ENCODE results near the gene MBD6. TPM values are rescaled to one million over a fixed set of nuclear protein-coding genes. Genes with fewer than 3 reads are reported as not detected.

Gene MBD6
- total and polyA plus RNA-seq, 2 of the 13 experiments (the other 11 are each of a cell fraction or from before 2014, with no cell fraction given): 4.1 to 5.9 TPM

DNA sequence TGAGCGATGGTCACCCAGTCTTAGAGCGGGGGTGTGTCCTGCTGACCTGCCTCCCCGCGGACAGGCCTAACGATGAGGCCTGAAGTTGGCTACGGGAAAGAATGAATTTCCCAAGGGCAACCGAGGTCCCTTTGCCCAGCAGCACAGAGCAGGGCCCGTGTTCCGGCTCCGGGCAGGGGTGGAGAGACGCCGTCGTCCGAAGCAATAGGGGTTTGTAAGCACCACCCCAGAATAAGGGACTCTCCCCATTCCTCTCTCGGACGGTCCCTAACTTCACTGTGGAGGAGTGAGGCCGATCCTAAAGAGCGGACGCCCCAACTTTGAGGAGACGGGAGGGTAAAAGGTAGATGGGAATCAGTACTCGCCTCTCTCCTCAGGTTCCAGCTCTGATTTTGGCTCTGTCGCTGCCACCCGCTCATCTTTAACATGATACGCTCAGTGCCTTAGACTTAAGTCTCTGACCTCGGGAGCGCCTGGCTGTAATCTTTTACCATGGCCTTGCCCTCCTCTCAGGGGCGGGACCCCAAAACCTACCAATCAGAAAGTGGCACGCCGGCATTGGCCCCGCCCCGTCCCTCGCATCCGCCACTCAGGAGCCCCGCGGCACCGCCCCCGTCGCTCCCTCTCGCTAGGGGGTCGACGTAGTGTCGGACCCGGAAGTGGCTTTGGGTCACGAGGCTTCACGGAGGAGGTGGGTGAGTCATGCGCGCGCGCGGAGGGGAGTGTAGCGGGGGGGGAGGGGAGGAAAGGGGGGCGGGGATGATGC lies 2.4 kb upstream of the MBD6 start, which contains the start of gene DDIT3 (continued):
- TF ChIP-seq RORA (CRISPR knock-in tag; IDR thresholded peaks at IDR 0.05): no peak; the same call in 1 of the 2 replicates
- TF ChIP-seq ZNF619 (CRISPR knock-in tag; IDR thresholded peaks at IDR 0.05): no peak; the same call in 1 of the 2 replicates
- TF ChIP-seq MTA1 (CRISPR knock-in tag; IDR thresholded peaks at IDR 0.05; ENCODE audit: borderline replicate concordance): no peak
- 0 out of 2 replicates have a peak, but pooled peaks have one; percentile 7 for TF ChIP-seq CENPT (CRISPR knock-in tag; IDR thresholded peaks at IDR 0.05; ENCODE audit: low read depth)
- peak; percentile 45; the same call in 1 of the 2 replicates for TF ChIP-seq ZFP90 (CRISPR knock-in tag; IDR thresholded peaks at IDR 0.05; ENCODE audit: borderline replicate concordance)
- no peak for TF ChIP-seq HMGA1 (CRISPR knock-in tag; conservative IDR thresholded peaks at IDR 0.05)
- TF ChIP-seq, protein P1, sequence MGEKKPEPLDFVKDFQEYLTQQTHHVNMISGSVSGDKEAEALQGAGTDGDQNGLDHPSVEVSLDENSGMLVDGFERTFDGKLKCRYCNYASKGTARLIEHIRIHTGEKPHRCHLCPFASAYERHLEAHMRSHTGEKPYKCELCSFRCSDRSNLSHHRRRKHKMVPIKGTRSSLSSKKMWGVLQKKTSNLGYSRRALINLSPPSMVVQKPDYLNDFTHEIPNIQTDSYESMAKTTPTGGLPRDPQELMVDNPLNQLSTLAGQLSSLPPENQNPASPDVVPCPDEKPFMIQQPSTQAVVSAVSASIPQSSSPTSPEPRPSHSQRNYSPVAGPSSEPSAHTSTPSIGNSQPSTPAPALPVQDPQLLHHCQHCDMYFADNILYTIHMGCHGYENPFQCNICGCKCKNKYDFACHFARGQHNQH (CRISPR knock-in tag; IDR thresholded peaks at IDR 0.05): peak; percentile 37; the same call in 1 of the 2 replicates
- TF ChIP-seq, protein P2, sequence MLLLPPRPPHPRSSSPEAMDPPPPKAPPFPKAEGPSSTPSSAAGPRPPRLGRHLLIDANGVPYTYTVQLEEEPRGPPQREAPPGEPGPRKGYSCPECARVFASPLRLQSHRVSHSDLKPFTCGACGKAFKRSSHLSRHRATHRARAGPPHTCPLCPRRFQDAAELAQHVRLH (CRISPR knock-in tag; IDR thresholded peaks at IDR 0.05; ENCODE audit: borderline replicate concordance, low read depth): peak; percentile 74
- TF ChIP-seq, protein P3, sequence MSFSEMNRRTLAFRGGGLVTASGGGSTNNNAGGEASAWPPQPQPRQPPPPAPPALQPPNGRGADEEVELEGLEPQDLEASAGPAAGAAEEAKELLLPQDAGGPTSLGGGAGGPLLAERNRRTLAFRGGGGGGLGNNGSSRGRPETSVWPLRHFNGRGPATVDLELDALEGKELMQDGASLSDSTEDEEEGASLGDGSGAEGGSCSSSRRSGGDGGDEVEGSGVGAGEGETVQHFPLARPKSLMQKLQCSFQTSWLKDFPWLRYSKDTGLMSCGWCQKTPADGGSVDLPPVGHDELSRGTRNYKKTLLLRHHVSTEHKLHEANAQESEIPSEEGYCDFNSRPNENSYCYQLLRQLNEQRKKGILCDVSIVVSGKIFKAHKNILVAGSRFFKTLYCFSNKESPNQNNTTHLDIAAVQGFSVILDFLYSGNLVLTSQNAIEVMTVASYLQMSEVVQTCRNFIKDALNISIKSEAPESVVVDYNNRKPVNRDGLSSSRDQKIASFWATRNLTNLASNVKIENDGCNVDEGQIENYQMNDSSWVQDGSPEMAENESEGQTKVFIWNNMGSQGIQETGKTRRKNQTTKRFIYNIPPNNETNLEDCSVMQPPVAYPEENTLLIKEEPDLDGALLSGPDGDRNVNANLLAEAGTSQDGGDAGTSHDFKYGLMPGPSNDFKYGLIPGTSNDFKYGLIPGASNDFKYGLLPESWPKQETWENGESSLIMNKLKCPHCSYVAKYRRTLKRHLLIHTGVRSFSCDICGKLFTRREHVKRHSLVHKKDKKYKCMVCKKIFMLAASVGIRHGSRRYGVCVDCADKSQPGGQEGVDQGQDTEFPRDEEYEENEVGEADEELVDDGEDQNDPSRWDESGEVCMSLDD (CRISPR knock-in tag; IDR thresholded peaks at IDR 0.05; ENCODE audit: borderline replicate concordance): no peak
- 0 out of 2 replicates have a peak, but pooled peaks have one; percentile 27 for TF ChIP-seq ZFP1 (CRISPR knock-in tag; IDR thresholded peaks at IDR 0.05)
- 0 out of 2 replicates have a peak, but pooled peaks have one; percentile 47 for TF ChIP-seq SALL1 (CRISPR knock-in tag; IDR thresholded peaks at IDR 0.05)
- TF ChIP-seq ZNF251 (CRISPR knock-in tag; IDR thresholded peaks at IDR 0.05): 0 out of 2 replicates have a peak, but pooled peaks have one; percentile 65
- peak; percentile 44; the same call in 1 of the 2 replicates for TF ChIP-seq ONECUT2 (CRISPR knock-in tag; IDR thresholded peaks at IDR 0.05)
- 0 out of 2 replicates have a peak, but pooled peaks have one; percentile 58 for TF ChIP-seq ZNF788 (CRISPR knock-in tag; IDR thresholded peaks at IDR 0.05; ENCODE audit: borderline replicate concordance)
- TF ChIP-seq ZNF768 (CRISPR knock-in tag; IDR thresholded peaks at IDR 0.05): peak; percentile 8; the same call in 1 of the 2 replicates
- TF ChIP-seq, protein P4, sequence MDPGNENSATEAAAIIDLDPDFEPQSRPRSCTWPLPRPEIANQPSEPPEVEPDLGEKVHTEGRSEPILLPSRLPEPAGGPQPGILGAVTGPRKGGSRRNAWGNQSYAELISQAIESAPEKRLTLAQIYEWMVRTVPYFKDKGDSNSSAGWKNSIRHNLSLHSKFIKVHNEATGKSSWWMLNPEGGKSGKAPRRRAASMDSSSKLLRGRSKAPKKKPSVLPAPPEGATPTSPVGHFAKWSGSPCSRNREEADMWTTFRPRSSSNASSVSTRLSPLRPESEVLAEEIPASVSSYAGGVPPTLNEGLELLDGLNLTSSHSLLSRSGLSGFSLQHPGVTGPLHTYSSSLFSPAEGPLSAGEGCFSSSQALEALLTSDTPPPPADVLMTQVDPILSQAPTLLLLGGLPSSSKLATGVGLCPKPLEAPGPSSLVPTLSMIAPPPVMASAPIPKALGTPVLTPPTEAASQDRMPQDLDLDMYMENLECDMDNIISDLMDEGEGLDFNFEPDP (CRISPR knock-in tag; conservative IDR thresholded peaks at IDR 0.05): 0 out of 2 replicates have a peak, but pooled peaks have one; percentile 91
- TF ChIP-seq ZNF607 (CRISPR knock-in tag; IDR thresholded peaks at IDR 0.05; ENCODE audit: borderline replicate concordance): 0 out of 2 replicates have a peak, but pooled peaks have one; percentile 12
- no peak for TF ChIP-seq ZC3H4 (CRISPR knock-in tag; IDR thresholded peaks at IDR 0.05; ENCODE audit: borderline replicate concordance)
- TF ChIP-seq, protein P5, sequence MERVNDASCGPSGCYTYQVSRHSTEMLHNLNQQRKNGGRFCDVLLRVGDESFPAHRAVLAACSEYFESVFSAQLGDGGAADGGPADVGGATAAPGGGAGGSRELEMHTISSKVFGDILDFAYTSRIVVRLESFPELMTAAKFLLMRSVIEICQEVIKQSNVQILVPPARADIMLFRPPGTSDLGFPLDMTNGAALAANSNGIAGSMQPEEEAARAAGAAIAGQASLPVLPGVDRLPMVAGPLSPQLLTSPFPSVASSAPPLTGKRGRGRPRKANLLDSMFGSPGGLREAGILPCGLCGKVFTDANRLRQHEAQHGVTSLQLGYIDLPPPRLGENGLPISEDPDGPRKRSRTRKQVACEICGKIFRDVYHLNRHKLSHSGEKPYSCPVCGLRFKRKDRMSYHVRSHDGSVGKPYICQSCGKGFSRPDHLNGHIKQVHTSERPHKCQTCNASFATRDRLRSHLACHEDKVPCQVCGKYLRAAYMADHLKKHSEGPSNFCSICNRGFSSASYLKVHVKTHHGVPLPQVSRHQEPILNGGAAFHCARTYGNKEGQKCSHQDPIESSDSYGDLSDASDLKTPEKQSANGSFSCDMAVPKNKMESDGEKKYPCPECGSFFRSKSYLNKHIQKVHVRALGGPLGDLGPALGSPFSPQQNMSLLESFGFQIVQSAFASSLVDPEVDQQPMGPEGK (CRISPR knock-in tag; IDR thresholded peaks at IDR 0.05): no peak
- 0 out of 2 replicates have a peak, but pooled peaks have one; percentile 67 for TF ChIP-seq MED13 (CRISPR knock-in tag; IDR thresholded peaks at IDR 0.05)
- TF ChIP-seq ZNF12 (CRISPR knock-in tag; IDR thresholded peaks at IDR 0.05): peak; percentile 76; the same call in 1 of the 2 replicates
- TF ChIP-seq SIX4 (CRISPR knock-in tag; IDR thresholded peaks at IDR 0.05): 0 out of 2 replicates have a peak, but pooled peaks have one; percentile 46

Data from HepG2 (cell line).